Right atrium auricular region (tissue), 2 donors: ENCODE measurements around the gene FLG2. TPM values are rescaled to one million over a fixed set of nuclear protein-coding genes. Genes with fewer than 3 reads are reported as not detected.

ENCODE experiments used
- DNase-seq: peaks from one replicate; pipeline ENCODE4 v3.0.0-alpha.2; 2019; ENCODE audit warnings: low spot score
- H3K27ac ChIP-seq, 2 donors: fragments of 200-600 bp; sonication (generic); 1 replicate in 1 of 2; 2 replicates in 1 of 2; pipeline ENCODE4 v1.5.1; 2016 to 2019
- H3K27me3 ChIP-seq, 2 donors: fragments of 200-600 bp; sonication (generic); one replicate each; pipeline versions ENCODE4 v1.5.1 to v1.6.0; 2017 to 2019
- H3K36me3 ChIP-seq: fragments of 200-600 bp; sonication (generic); one replicate; pipeline ENCODE4 v1.5.1; 2016
- H3K4me1 ChIP-seq, 2 donors: fragments of 200-600 bp; sonication (generic); one replicate each; pipeline versions ENCODE4 v1.5.1 to v1.6.0; 2017 to 2019
- H3K4me3 ChIP-seq, 2 donors: fragments of 200-600 bp; sonication (generic); 1 replicate in 1 of 2; 2 replicates in 1 of 2; pipeline ENCODE4 v1.5.1; 2017 to 2019; ENCODE audit warnings: mild to moderate bottlenecking in 1 of 2, moderate library complexity in 1 of 2
- H3K9me3 ChIP-seq, 2 donors: fragments of 200-600 bp; sonication (generic); one replicate each; pipeline ENCODE4 v1.5.1; 2019
- total RNA-seq, 2 donors: library from RNA; depleted of rRNA; stranded (reverse); fragments of >200 nt; gene quantifications; one replicate each; pipeline ENCODE4 v1.1.0, GENCODE V29; 2016
- TF ChIP-seq, protein P1 (sequence below), 2 donors: fragments of 200-600 bp; sonication (generic); IDR thresholded peaks; one replicate each; pipeline ENCODE4 v1.5.1; 2019; ENCODE audit warnings: antibody characterized with exemption in 2 of 2

Gene FLG2
- total RNA-seq, 2 donors from 2014 or later: not detected

DNA sequence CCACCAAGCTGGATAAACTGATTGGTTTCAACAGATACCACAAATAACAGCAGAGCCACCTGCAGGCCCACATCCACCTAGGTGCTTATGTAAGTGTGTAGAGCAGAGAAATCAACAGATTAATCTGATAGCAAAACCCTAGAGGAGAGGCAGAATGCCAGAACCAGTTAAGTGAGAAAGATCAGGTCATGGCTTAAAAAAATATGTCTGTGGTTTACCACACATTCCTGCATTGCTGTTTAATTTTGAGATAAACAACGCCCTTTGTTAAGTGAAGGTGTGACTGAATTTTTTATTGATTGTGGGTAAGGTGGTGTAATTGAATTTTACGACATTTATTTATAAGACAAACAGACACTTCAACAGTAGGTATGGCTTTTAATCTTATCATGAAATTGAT is 33.1 kb upstream of the FLG2 start:
- H3K9me3 ChIP-seq: no peaks in the 10 kb centered on the region
- no peaks in the 10 kb centered on the region for H3K27me3 ChIP-seq
- no peaks in the 10 kb centered on the region for H3K36me3 ChIP-seq
- H3K4me1 ChIP-seq: no peaks in the 10 kb centered on the region
- no peak overlapping the region for H3K4me3 ChIP-seq
- TF ChIP-seq, protein P1, sequence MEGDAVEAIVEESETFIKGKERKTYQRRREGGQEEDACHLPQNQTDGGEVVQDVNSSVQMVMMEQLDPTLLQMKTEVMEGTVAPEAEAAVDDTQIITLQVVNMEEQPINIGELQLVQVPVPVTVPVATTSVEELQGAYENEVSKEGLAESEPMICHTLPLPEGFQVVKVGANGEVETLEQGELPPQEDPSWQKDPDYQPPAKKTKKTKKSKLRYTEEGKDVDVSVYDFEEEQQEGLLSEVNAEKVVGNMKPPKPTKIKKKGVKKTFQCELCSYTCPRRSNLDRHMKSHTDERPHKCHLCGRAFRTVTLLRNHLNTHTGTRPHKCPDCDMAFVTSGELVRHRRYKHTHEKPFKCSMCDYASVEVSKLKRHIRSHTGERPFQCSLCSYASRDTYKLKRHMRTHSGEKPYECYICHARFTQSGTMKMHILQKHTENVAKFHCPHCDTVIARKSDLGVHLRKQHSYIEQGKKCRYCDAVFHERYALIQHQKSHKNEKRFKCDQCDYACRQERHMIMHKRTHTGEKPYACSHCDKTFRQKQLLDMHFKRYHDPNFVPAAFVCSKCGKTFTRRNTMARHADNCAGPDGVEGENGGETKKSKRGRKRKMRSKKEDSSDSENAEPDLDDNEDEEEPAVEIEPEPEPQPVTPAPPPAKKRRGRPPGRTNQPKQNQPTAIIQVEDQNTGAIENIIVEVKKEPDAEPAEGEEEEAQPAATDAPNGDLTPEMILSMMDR (IDR thresholded peaks at IDR 0.05): no peak
- H3K27ac ChIP-seq: no peak overlapping the region
- no peak for DNase-seq

- no peak for DNase-seq
- TF ChIP-seq, protein P1 (IDR thresholded peaks at IDR 0.05): no peak
- Histone ChIP-seq H3K4me1 (no peaks in the 10 kb centered on the region), H3K9me3 (no peaks in the 10 kb centered on the region), H3K4me3 (no peak overlapping the region), H3K27ac (no peak overlapping the region), H3K27me3 (no peaks in the 10 kb centered on the region), H3K36me3 (no peaks in the 10 kb centered on the region)
Measured at GRCh38 chr1:152388889-152389288, 29.1 kb upstream of the FLG2 start.

- TF ChIP-seq, protein P1 (IDR thresholded peaks at IDR 0.05): no peak
- no peak for DNase-seq
- H3K4me1 ChIP-seq: no peaks in the 10 kb centered on the region
- no peak overlapping the region for H3K4me3 ChIP-seq
- H3K27ac ChIP-seq: no peak overlapping the region
- H3K36me3 ChIP-seq: no peaks in the 10 kb centered on the region
- no peaks in the 10 kb centered on the region for H3K9me3 ChIP-seq
- no peaks in the 10 kb centered on the region for H3K27me3 ChIP-seq
Measured at GRCh38 chr1:152386940-152387339, 27.1 kb upstream of the FLG2 start.

DNA sequence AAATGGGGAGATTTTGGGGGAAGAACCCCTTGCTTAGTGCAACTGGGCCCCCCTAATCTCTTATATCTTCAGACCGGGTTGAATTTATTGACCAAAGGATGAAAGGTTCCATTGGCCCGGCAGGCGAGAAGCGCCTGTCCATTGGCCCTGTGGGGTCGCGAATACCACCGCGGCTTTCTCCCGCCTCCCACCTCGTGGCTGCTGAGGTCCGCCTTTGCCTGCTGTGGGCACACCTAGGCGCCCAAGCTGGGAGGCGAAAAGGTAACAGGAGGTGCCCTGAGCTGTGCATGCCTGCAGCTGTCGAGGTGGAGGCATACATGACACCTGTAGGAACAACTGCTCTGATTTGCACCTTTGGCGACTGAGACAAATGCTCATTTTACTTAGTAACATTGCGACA is 21.1 kb upstream of the FLG2 start:
- H3K36me3 ChIP-seq: no peaks in the 10 kb centered on the region
- H3K4me1 ChIP-seq: no peaks in the 10 kb centered on the region
- TF ChIP-seq, protein P1 (IDR thresholded peaks at IDR 0.05): no peak
- no peaks in the 10 kb centered on the region for H3K9me3 ChIP-seq
- H3K4me3 ChIP-seq: no peak overlapping the region
- H3K27ac ChIP-seq: no peak overlapping the region
- H3K27me3 ChIP-seq: no peaks in the 10 kb centered on the region
- no peak for DNase-seq

- Histone ChIP-seq H3K4me3 (no peak overlapping the region), H3K36me3 (no peaks in the 10 kb centered on the region), H3K27me3 (no peaks in the 10 kb centered on the region), H3K27ac (no peak overlapping the region), H3K9me3 (peaks cover 0 to 2% of the 10 kb centered on the region in 2 donors), H3K4me1 (no peaks in the 10 kb centered on the region)
- no peak for DNase-seq
- TF ChIP-seq, protein P1 (IDR thresholded peaks at IDR 0.05): no peak
Measured at GRCh38 chr1:152374451-152374850, 14.6 kb upstream of the FLG2 start.

GRCh38 chr1:152372672-152373071 is 12.9 kb upstream of the FLG2 start:
- Histone ChIP-seq H3K4me1 (no peaks in the 10 kb centered on the region), H3K27me3 (no peaks in the 10 kb centered on the region), H3K4me3 (no peak overlapping the region), H3K27ac (no peak overlapping the region), H3K36me3 (no peaks in the 10 kb centered on the region), H3K9me3 (peaks cover 0 to 9% of the 10 kb centered on the region in 2 donors)
- DNase-seq: no peak
- TF ChIP-seq, protein P1 (IDR thresholded peaks at IDR 0.05): no peak
